Muscle layer of colon (tissue), 2 donors: Measurements from ENCODE around the gene SLCO2A1.

ENCODE experiments used
- H3K27ac ChIP-seq: one replicate; pipeline ENCODE4 v1.7.0; 2013; ENCODE audit warnings: low read depth, mild to moderate bottlenecking, low read length, moderate library complexity
- H3K27me3 ChIP-seq, 2 donors: one replicate each; pipeline ENCODE4 v1.7.0; 2013; ENCODE audit warnings: low read length in 2 of 2, mild to moderate bottlenecking in 2 of 2; ENCODE audit not compliant: insufficient read depth in 2 of 2, control insufficient read depth in 1 of 2
- H3K36me3 ChIP-seq: one replicate; pipeline ENCODE4 v1.7.0; 2013; ENCODE audit warnings: mild to moderate bottlenecking, low read length; ENCODE audit not compliant: insufficient read depth
- H3K4me1 ChIP-seq: one replicate; pipeline ENCODE4 v1.7.0; 2013; ENCODE audit warnings: mild to moderate bottlenecking, low read length; ENCODE audit not compliant: insufficient read depth
- H3K4me3 ChIP-seq, 2 donors: one replicate each; pipeline ENCODE4 v1.7.0; 2013; ENCODE audit warnings: low read length in 2 of 2, low read depth in 1 of 2, mild to moderate bottlenecking in 1 of 2, moderate library complexity in 1 of 2
- H3K9ac ChIP-seq: one replicate; pipeline ENCODE4 v1.7.0; 2013; ENCODE audit warnings: low read length
- H3K9me3 ChIP-seq: one replicate; pipeline ENCODE4 v1.7.0; 2013; ENCODE audit warnings: mild to moderate bottlenecking, low read length
- donor health status: abdominal sarcoma.
- donor health status: Adenocarcinoma of cecum.

Gene SLCO2A1

GRCh38 chr3:134008630-134009156 lies 21.0 kb downstream of the SLCO2A1 start:
- no peaks in the 10 kb centered on the region for H3K4me1 ChIP-seq
- H3K27me3 ChIP-seq: no peaks in the 10 kb centered on the region
- no peak overlapping the region for H3K4me3 ChIP-seq
- H3K36me3 ChIP-seq: no peaks in the 10 kb centered on the region
- H3K9me3 ChIP-seq: no peaks in the 10 kb centered on the region
- H3K9ac ChIP-seq: no peak overlapping the region
- no peak overlapping the region for H3K27ac ChIP-seq

GRCh38 chr3:134007819-134008218 lies 21.9 kb downstream of the SLCO2A1 start:
- Histone ChIP-seq H3K27ac (no peak overlapping the region), H3K36me3 (no peaks in the 10 kb centered on the region), H3K27me3 (no peaks in the 10 kb centered on the region), H3K9me3 (no peaks in the 10 kb centered on the region), H3K4me1 (no peaks in the 10 kb centered on the region), H3K4me3 (no peak overlapping the region), H3K9ac (no peak overlapping the region)

GRCh38 chr3:134004841-134005240 lies 24.9 kb downstream of the SLCO2A1 start:
- Histone ChIP-seq H3K4me1 (no peaks in the 10 kb centered on the region), H3K27ac (no peak overlapping the region), H3K9ac (no peak overlapping the region), H3K4me3 (no peak overlapping the region), H3K36me3 (no peaks in the 10 kb centered on the region), H3K9me3 (no peaks in the 10 kb centered on the region), H3K27me3 (no peaks in the 10 kb centered on the region)

- H3K27me3 ChIP-seq: no peaks in the 10 kb centered on the region
- H3K9me3 ChIP-seq: no peaks in the 10 kb centered on the region
- no peaks in the 10 kb centered on the region for H3K36me3 ChIP-seq
- no peak overlapping the region for H3K4me3 ChIP-seq
- no peaks in the 10 kb centered on the region for H3K4me1 ChIP-seq
- H3K27ac ChIP-seq: no peak overlapping the region
- no peak overlapping the region for H3K9ac ChIP-seq
These were observed 26.7 kb downstream of the SLCO2A1 start for GRCh38 chr3:134003066-134003465.

- Histone ChIP-seq H3K27ac (no peak overlapping the region), H3K4me3 (no peak overlapping the region), H3K27me3 (no peaks in the 10 kb centered on the region), H3K36me3 (no peaks in the 10 kb centered on the region), H3K9me3 (no peaks in the 10 kb centered on the region), H3K9ac (no peak overlapping the region), H3K4me1 (no peaks in the 10 kb centered on the region)
These were observed 27.4 kb downstream of the SLCO2A1 start for GRCh38 chr3:134002306-134002705.

GRCh38 chr3:134001251-134001650 lies 28.5 kb downstream of the SLCO2A1 start:
- H3K27ac ChIP-seq: no peak overlapping the region
- no peaks in the 10 kb centered on the region for H3K27me3 ChIP-seq
- no peaks in the 10 kb centered on the region for H3K36me3 ChIP-seq
- no peak overlapping the region for H3K4me3 ChIP-seq
- no peak overlapping the region for H3K9ac ChIP-seq
- H3K4me1 ChIP-seq: no peaks in the 10 kb centered on the region
- H3K9me3 ChIP-seq: no peaks in the 10 kb centered on the region

- H3K9ac ChIP-seq: no peak overlapping the region
- no peaks in the 10 kb centered on the region for H3K27me3 ChIP-seq
- no peaks in the 10 kb centered on the region for H3K4me1 ChIP-seq
- no peak overlapping the region for H3K27ac ChIP-seq
- H3K36me3 ChIP-seq: no peaks in the 10 kb centered on the region
- no peaks in the 10 kb centered on the region for H3K9me3 ChIP-seq
- H3K4me3 ChIP-seq: no peak overlapping the region
These were observed 29.6 kb downstream of the SLCO2A1 start for GRCh38 chr3:133999891-134000685.

GRCh38 chr3:133998691-133999241 lies 31.0 kb downstream of the SLCO2A1 start:
- Histone ChIP-seq H3K36me3 (no peaks in the 10 kb centered on the region), H3K4me1 (no peaks in the 10 kb centered on the region), H3K4me3 (no peak overlapping the region), H3K27ac (no peak overlapping the region), H3K9ac (no peak overlapping the region), H3K27me3 (no peaks in the 10 kb centered on the region), H3K9me3 (no peaks in the 10 kb centered on the region)

- no peaks in the 10 kb centered on the region for H3K27me3 ChIP-seq
- H3K36me3 ChIP-seq: no peaks in the 10 kb centered on the region
- no peak overlapping the region for H3K9ac ChIP-seq
- H3K4me3 ChIP-seq: no peak overlapping the region
- no peaks in the 10 kb centered on the region for H3K4me1 ChIP-seq
- no peaks in the 10 kb centered on the region for H3K9me3 ChIP-seq
- H3K27ac ChIP-seq: no peak overlapping the region
These were observed 31.7 kb downstream of the SLCO2A1 start for GRCh38 chr3:133997871-133998635.

- Histone ChIP-seq H3K9ac (no peak overlapping the region), H3K27me3 (no peaks in the 10 kb centered on the region), H3K9me3 (no peaks in the 10 kb centered on the region), H3K36me3 (no peaks in the 10 kb centered on the region), H3K4me1 (no peaks in the 10 kb centered on the region), H3K27ac (no peak overlapping the region), H3K4me3 (no peak overlapping the region)
These were observed 32.7 kb downstream of the SLCO2A1 start for GRCh38 chr3:133996996-133997395.

- Histone ChIP-seq H3K9me3 (no peaks in the 10 kb centered on the region), H3K4me3 (no peak overlapping the region), H3K9ac (no peak overlapping the region), H3K27me3 (no peaks in the 10 kb centered on the region), H3K36me3 (no peaks in the 10 kb centered on the region), H3K4me1 (no peaks in the 10 kb centered on the region), H3K27ac (no peak overlapping the region)
These were observed 33.5 kb downstream of the SLCO2A1 start for GRCh38 chr3:133996251-133996661.
